HG02981 (cell line): ENCODE results near the gene GPRC5D.

ENCODE experiments used
- ATAC-seq: cut with Tn5 transposase; IDR thresholded peaks from one replicate; pipeline ENCODE4 v1.9.1; 2021; ENCODE audit warnings: mild to moderate bottlenecking, moderate library complexity; ENCODE audit not compliant: unreplicated experiment

The GPRC5D gene

GRCh38 chr12:12909228-12909994 lies 42.6 kb downstream of the GPRC5D start:
- peak; percentile 64 for ATAC-seq

GRCh38 chr12:12908711-12909110 lies 43.3 kb downstream of the GPRC5D start:
- ATAC-seq = no peak

GRCh38 chr12:12908252-12908651 lies 43.7 kb downstream of the GPRC5D start:
- no peak for ATAC-seq

GRCh38 chr12:12907552-12907951 lies 44.4 kb downstream of the GPRC5D start:
- ATAC-seq = no peak

GRCh38 chr12:12903642-12904609 lies 48.0 kb downstream of the GPRC5D start:
- ATAC-seq = no peak

- ATAC-seq = no peak
Measured at GRCh38 chr12:12902036-12902435, 49.9 kb downstream of the GPRC5D start.

GRCh38 chr12:12901158-12901791 lies 50.7 kb downstream of the GPRC5D start:
- no peak for ATAC-seq

- no peak for ATAC-seq
Measured at GRCh38 chr12:12900786-12901157, 51.2 kb downstream of the GPRC5D start.

- peak; percentile 69 for ATAC-seq
Measured at GRCh38 chr12:12899530-12900380, 52.2 kb downstream of the GPRC5D start.

- ATAC-seq = no peak
Measured at GRCh38 chr12:12898911-12899511, 53.0 kb downstream of the GPRC5D start.

GRCh38 chr12:12898136-12898717 lies 53.7 kb downstream of the GPRC5D start:
- no peak for ATAC-seq

- no peak for ATAC-seq
Measured at GRCh38 chr12:12897302-12897701, 54.7 kb downstream of the GPRC5D start.

- ATAC-seq = no peak
Measured at GRCh38 chr12:12896260-12896659, 55.7 kb downstream of the GPRC5D start.

GRCh38 chr12:12893438-12893837 lies 58.5 kb downstream of the GPRC5D start:
- no peak for ATAC-seq

- ATAC-seq = no peak
Measured at GRCh38 chr12:12892681-12893141, 59.3 kb downstream of the GPRC5D start.

- ATAC-seq = no peak
Measured at GRCh38 chr12:12891881-12892355, 60.1 kb downstream of the GPRC5D start.

- ATAC-seq = no peak
Measured at GRCh38 chr12:12891080-12891880, 60.7 kb downstream of the GPRC5D start, which contains the start of gene GPRC5A. GPRC5A (plus strand) TSS chr12:12891562; CDS start chr12:12908250, 16,688 bp downstream.
